Panc1 (cell line): ENCODE results near the gene MADCAM1. TPM values are rescaled to one million over a fixed set of nuclear protein-coding genes. Genes with fewer than 3 reads are reported as not detected.

Experiments used
- total RNA-seq: library from RNA; stranded (reverse); gene quantifications from one replicate; pipeline ENCODE4 v1.2.1, GENCODE V29; 2021; ENCODE audit not compliant: unreplicated experiment

The MADCAM1 gene
- total RNA-seq, 1 experiment from 2014 or later: 0.54 TPM

Other genes starting within 250 kb of the MADCAM1 start
- gene PLPP2, start 205.1 kb upstream of the MADCAM1 start, total RNA-seq: 67.0 TPM
- 32.1 TPM for gene MIER2, start 151.7 kb upstream of the MADCAM1 start, total RNA-seq
- 13.6 TPM for gene C2CD4C, start 87.3 kb upstream of the MADCAM1 start, total RNA-seq
- gene SHC2, start 35.5 kb upstream of the MADCAM1 start, total RNA-seq: 6.7 TPM
- gene TPGS1, start 11.0 kb downstream of the MADCAM1 start, total RNA-seq: 17.6 TPM
- gene CDC34, start 35.3 kb downstream of the MADCAM1 start, total RNA-seq: 80.5 TPM
- gene GZMM, start 47.6 kb downstream of the MADCAM1 start, total RNA-seq: 0.69 TPM
- gene BSG, start 76.1 kb downstream of the MADCAM1 start, total RNA-seq: 653 TPM
- gene HCN2, start 93.4 kb downstream of the MADCAM1 start, total RNA-seq: 15.1 TPM
- gene POLRMT, start 137.1 kb downstream of the MADCAM1 start, total RNA-seq: 56.0 TPM
- 0.72 TPM for gene FGF22, start 143.4 kb downstream of the MADCAM1 start, total RNA-seq
- 61.2 TPM for gene RNF126, start 166.7 kb downstream of the MADCAM1 start, total RNA-seq
- gene FSTL3, start 179.9 kb downstream of the MADCAM1 start, total RNA-seq: 32.5 TPM
- not detected for gene PRSS57, start 199.0 kb downstream of the MADCAM1 start, total RNA-seq
- 14.4 TPM for gene PALM, start 212.4 kb downstream of the MADCAM1 start, total RNA-seq